ENCODE data around the gene GRM7.

The GRM7 gene

DNA sequence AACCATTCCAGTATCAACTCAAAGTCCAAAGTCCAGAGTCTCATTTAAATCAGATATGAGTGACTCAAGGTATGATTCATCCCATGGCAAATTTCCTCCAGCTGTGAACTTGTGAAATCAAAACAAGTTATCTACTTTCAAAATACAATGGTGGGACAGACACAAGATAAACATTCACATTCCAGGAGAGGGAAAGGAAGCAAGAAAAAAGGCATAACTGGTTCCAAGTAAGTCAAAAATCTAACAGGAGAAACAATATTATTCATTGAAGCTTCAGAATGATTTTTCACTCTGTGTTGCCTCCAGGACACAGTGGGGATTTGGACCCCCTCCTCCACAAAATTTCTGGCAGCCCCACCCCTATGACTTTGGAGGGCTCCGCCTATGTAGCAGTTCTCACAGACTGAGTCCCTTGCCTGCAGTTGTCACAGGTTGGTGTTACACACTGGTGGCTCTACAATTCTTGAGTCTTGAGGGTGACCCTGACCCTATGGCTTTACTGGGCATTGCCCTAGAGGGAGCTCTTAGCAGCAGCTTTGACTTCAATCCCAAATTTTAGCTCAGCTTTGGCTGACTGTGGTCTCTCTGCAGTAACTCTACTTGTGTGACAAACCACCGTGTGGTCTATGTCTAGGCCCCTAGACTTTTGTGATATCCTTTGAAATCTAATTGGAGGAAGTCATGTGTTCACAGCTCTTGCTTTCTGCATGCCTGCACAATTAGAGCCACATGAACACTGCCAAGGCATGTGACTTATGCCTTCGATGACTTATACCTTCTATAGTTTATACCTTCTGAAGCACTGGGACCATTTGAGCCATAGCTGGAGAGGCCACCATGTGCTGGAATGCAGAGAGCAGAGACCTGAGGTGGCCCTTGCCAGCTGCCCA, 644.2 kb downstream of the GRM7 start:
- no peaks in the 10 kb centered on the region for H3K9me2 ChIP-seq (replicated peaks; ENCODE audit: insufficient read depth, low read length)
- H3K27ac ChIP-seq (ENCODE audit: low read length), result no peak overlapping the region
- no peak overlapping the region for H2AFZ ChIP-seq (ENCODE audit: low read length)
- DNase-seq, result no peak
- no peak overlapping the region for H3K9ac ChIP-seq (ENCODE audit: low read length)
- H3K79me2 ChIP-seq (ENCODE audit: low read length), result no peaks in the 10 kb centered on the region
- no peak overlapping the region for H3K4me3 ChIP-seq (ENCODE audit: low read length)
- H3K4me1 ChIP-seq (ENCODE audit: low read length), result no peaks in the 10 kb centered on the region
- no peaks in the 10 kb centered on the region for H3K27me3 ChIP-seq (replicated peaks; ENCODE audit: insufficient read depth, low read length)
- no peaks in the 10 kb centered on the region for H3K36me3 ChIP-seq (replicated peaks; ENCODE audit: insufficient read depth, low read length)
- no peaks in the 10 kb centered on the region for H3K9me3 ChIP-seq (replicated peaks; ENCODE audit: insufficient read depth, low read length)
- no peak overlapping the region for H3K4me2 ChIP-seq (ENCODE audit: low read depth, low read length)
- no peaks in the 10 kb centered on the region for H4K20me1 ChIP-seq (ENCODE audit: insufficient read depth, low read length)
- TF ChIP-seq CTCF (IDR thresholded peaks at IDR 0.05; ENCODE audit: low read length), result no peak
- TF ChIP-seq EZH2phosphoT487 (IDR thresholded peaks at IDR 0.05; ENCODE audit: low read length), result no peak
- no peak for TF ChIP-seq EZH2 (optimal IDR thresholded peaks at IDR 0.05; ENCODE audit: low read depth, low read length)
- H3F3A ChIP-seq (ENCODE audit: insufficient read depth, low read length), result no peaks in the 10 kb centered on the region

DNA sequence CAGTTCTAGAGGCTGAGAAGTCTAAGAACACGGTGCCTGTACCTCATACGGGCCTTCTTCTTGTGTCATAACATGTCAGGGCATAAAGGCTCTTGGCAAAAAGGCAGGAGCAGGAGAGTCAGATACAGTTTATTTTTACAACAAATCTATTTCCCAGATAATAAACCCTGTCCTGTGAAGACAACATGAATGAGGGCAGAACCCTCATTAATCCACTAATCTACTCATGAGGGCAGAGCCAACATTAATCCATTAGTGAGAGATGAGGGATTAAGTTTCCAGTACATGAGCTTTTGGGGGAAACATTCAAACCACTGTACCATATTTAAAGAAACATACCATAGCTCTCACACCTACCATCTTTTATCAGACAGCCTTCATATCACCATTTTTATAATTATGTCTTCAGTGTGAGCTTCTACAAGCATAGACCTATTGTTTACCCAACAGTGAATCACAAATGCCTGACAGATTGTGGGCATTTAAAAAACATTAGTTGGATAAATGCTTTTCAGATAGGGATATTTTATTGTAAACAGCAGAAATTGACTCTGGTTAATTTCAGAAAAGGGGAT, 645.8 kb downstream of the GRM7 start:
- H3K4me2 ChIP-seq (ENCODE audit: low read depth, low read length), result no peak overlapping the region
- no peaks in the 10 kb centered on the region for H3K36me3 ChIP-seq (replicated peaks; ENCODE audit: insufficient read depth, low read length)
- no peaks in the 10 kb centered on the region for H3K27me3 ChIP-seq (replicated peaks; ENCODE audit: insufficient read depth, low read length)
- no peaks in the 10 kb centered on the region for H3K79me2 ChIP-seq (ENCODE audit: low read length)
- H4K20me1 ChIP-seq (ENCODE audit: insufficient read depth, low read length), result no peaks in the 10 kb centered on the region
- no peaks in the 10 kb centered on the region for H3K4me1 ChIP-seq (ENCODE audit: low read length)
- H3K9me2 ChIP-seq (replicated peaks; ENCODE audit: insufficient read depth, low read length), result no peaks in the 10 kb centered on the region
- no peak overlapping the region for H3K4me3 ChIP-seq (ENCODE audit: low read length)
- no peaks in the 10 kb centered on the region for H3K9me3 ChIP-seq (replicated peaks; ENCODE audit: insufficient read depth, low read length)
- no peak for DNase-seq
- no peaks in the 10 kb centered on the region for H3F3A ChIP-seq (ENCODE audit: insufficient read depth, low read length)
- H2AFZ ChIP-seq (ENCODE audit: low read length), result no peak overlapping the region
- TF ChIP-seq CTCF (IDR thresholded peaks at IDR 0.05; ENCODE audit: low read length) (no peak), EZH2phosphoT487 (IDR thresholded peaks at IDR 0.05; ENCODE audit: low read length) (no peak), EZH2 (optimal IDR thresholded peaks at IDR 0.05; ENCODE audit: low read depth, low read length) (no peak)
- H3K27ac ChIP-seq (ENCODE audit: low read length), result no peak overlapping the region
- H3K9ac ChIP-seq (ENCODE audit: low read length), result no peak overlapping the region

DNA sequence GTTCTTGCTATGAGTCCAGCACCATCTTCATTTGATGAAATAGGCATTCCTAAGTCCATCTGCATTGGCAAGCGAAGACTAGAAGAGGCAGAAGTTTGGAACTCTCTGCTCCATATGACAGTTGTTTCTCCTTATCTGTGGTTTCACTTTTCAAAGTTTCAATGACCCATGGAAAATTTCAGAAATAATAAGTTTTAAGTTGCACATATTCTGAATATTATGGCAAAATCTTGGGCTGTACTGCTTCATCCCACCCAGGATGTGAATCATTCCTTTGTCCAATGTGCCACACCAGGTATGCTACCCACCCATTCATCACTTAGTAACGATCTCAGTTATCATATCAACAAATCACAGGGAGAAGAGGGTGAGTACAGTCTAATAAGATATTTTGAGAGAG, 647.9 kb downstream of the GRM7 start:
- Histone ChIP-seq H3F3A (ENCODE audit: insufficient read depth, low read length) (no peaks in the 10 kb centered on the region), H3K79me2 (ENCODE audit: low read length) (no peaks in the 10 kb centered on the region), H4K20me1 (ENCODE audit: insufficient read depth, low read length) (no peaks in the 10 kb centered on the region), H3K4me2 (ENCODE audit: low read depth, low read length) (no peak overlapping the region), H3K9me2 (replicated peaks; ENCODE audit: insufficient read depth, low read length) (no peaks in the 10 kb centered on the region), H3K36me3 (replicated peaks; ENCODE audit: insufficient read depth, low read length) (no peaks in the 10 kb centered on the region), H3K27me3 (replicated peaks; ENCODE audit: insufficient read depth, low read length) (no peaks in the 10 kb centered on the region), H3K9me3 (replicated peaks; ENCODE audit: insufficient read depth, low read length) (no peaks in the 10 kb centered on the region), H3K27ac (ENCODE audit: low read length) (no peak overlapping the region), H3K4me3 (ENCODE audit: low read length) (no peak overlapping the region), H3K9ac (ENCODE audit: low read length) (no peak overlapping the region), H3K4me1 (ENCODE audit: low read length) (no peaks in the 10 kb centered on the region), H2AFZ (ENCODE audit: low read length) (no peak overlapping the region)
- no peak for DNase-seq
- TF ChIP-seq CTCF (IDR thresholded peaks at IDR 0.05; ENCODE audit: low read length) (no peak), EZH2 (optimal IDR thresholded peaks at IDR 0.05; ENCODE audit: low read depth, low read length) (no peak), EZH2phosphoT487 (IDR thresholded peaks at IDR 0.05; ENCODE audit: low read length) (no peak)
